A549 (cell line): ENCODE results near the gene IRF9. TPM values are rescaled to one million over a fixed set of nuclear protein-coding genes. Genes with fewer than 3 reads are reported as not detected.
A peak's percentile ranks its signal among the peaks of the same experiment; 100 is the strongest.

Source experiments
- ATAC-seq, 2 experiments: fragments of 200-7000 bp in 1 of 2; fragments of >200 bp in 1 of 2; cut with Nextera tagmentation in 1 of 2; cut with Tn5 transposase in 1 of 2; 3 replicates each; pipeline versions ENCODE4 v1.8.0 to v1.9.1; 2018 to 2020; ENCODE audit warnings: mild to moderate bottlenecking in 1 of 2, moderate library complexity in 1 of 2
- CTCF ChIA-PET: fragments of 300-600 bp; sonication (Branson Sonifier 250); formaldehyde crosslinking; extraction: SDS; loops from one replicate; lab custom pipeline; 2021; ENCODE audit warnings: antibody characterized with exemption, inconsistent platforms; lab: Yijun Ruan, JAX
- POLR2A ChIA-PET: fragments of 350-600 bp; formaldehyde crosslinking; extraction: SDS; loops from one replicate; lab custom pipeline; 2021; ENCODE audit warnings: antibody characterized with exemption, inconsistent platforms; lab: Yijun Ruan, JAX
- DNase-seq, 2 experiments: peaks; one replicate each; pipeline versions ENCODE4 v3.0.0 to v3.0.0-alpha.2; 2011 to 2016; ENCODE audit warnings: low read depth in 1 of 2, low spot score in 1 of 2
- FAIRE-seq: peaks from 2 replicates; lab custom pipeline; 2011; peaks lifted over from hg19 to GRCh38; lab: Jason Lieb, UNC
- H3K27ac ChIP-seq, 2 experiments: fragments of >200 bp; sonication (Bioruptor Twin); formaldehyde crosslinking; 3 replicates each; pipeline ENCODE4 v1.5.1; 2016 to 2017
- H3K4me1 ChIP-seq: fragments of >200 bp; sonication (Bioruptor Twin); formaldehyde crosslinking; 3 replicates; pipeline ENCODE4 v1.6.1; 2016
- H3K4me2 ChIP-seq: fragments of >200 bp; sonication (Bioruptor Twin); formaldehyde crosslinking; 3 replicates; pipeline ENCODE4 v1.6.1; 2016
- H3K4me3 ChIP-seq: fragments of >200 bp; sonication (Bioruptor Twin); formaldehyde crosslinking; 3 replicates; pipeline ENCODE4 v1.5.1; 2016
- H3K9me3 ChIP-seq: fragments of >200 bp; sonication (Bioruptor Twin); formaldehyde crosslinking; 3 replicates; pipeline ENCODE4 v1.6.1; 2016
- BHLHE40 ChIP-seq: IDR thresholded peaks from 2 replicates; pipeline ENCODE4 v1.6.1; 2012; ENCODE audit warnings: low read depth, low read length, inconsistent platforms
- CBX8 ChIP-seq: fragments of 200-600 bp; sonication (generic); IDR thresholded peaks from 2 replicates; pipeline ENCODE4 v1.6.1; 2016
- E2F6 ChIP-seq: IDR thresholded peaks from 2 replicates; pipeline ENCODE4 v1.6.1; 2012; ENCODE audit warnings: low read depth, borderline replicate concordance
- EHF ChIP-seq: fragments of 250-450 bp; sonication (Bioruptor Pico); IDR thresholded peaks from 2 replicates; pipeline ENCODE4 v1.5.0; 2020; ENCODE audit warnings: mild to moderate bottlenecking
- FOSL2 ChIP-seq, 2 experiments: fragments of 450-650 bp in 1 of 2; fragments of >200 bp in 1 of 2; sonication (Bioruptor Twin) in 1 of 2; formaldehyde crosslinking; IDR thresholded peaks; 2 replicates each; pipeline versions ENCODE4 v1.5.0 to v1.6.1; 2016 to 2020; ENCODE audit warnings: mild to moderate bottlenecking in 1 of 2, moderate library complexity in 1 of 2
- HDAC2 ChIP-seq: fragments of 200-600 bp; sonication (generic); IDR thresholded peaks from 2 replicates; pipeline ENCODE4 v1.6.1; 2016
- HEYL ChIP-seq: fragments of 250-450 bp; sonication (Bioruptor Pico); IDR thresholded peaks from 2 replicates; pipeline ENCODE4 v1.8.0; 2021; ENCODE audit warnings: mild to moderate bottlenecking, moderate library complexity
- HMGXB4 ChIP-seq: fragments of 250-450 bp; sonication (Bioruptor Pico); IDR thresholded peaks from 2 replicates; pipeline ENCODE4 v1.5.0; 2021; ENCODE audit warnings: mild to moderate bottlenecking, moderate library complexity, borderline replicate concordance
- HOXB13 ChIP-seq: fragments of 250-450 bp; sonication (Bioruptor Pico); IDR thresholded peaks from 2 replicates; pipeline ENCODE4 v1.5.0; 2020; ENCODE audit warnings: low read depth, mild to moderate bottlenecking, moderate library complexity
- JUNB ChIP-seq: fragments of >200 bp; sonication (Bioruptor Twin); formaldehyde crosslinking; IDR thresholded peaks from 2 replicates; pipeline ENCODE4 v1.6.1; 2016
- KDM5A ChIP-seq: fragments of 200-600 bp; sonication (generic); IDR thresholded peaks from 2 replicates; pipeline ENCODE4 v1.6.1; 2016; ENCODE audit warnings: antibody characterized with exemption, mild to moderate bottlenecking
- MAX ChIP-seq: IDR thresholded peaks from 2 replicates; pipeline ENCODE4 v1.6.1; 2012
- MAZ ChIP-seq: fragments of 150-350 bp; IDR thresholded peaks from 2 replicates; pipeline ENCODE4 v1.6.1; 2014; ENCODE audit warnings: antibody characterized with exemption, low read depth, low read length, borderline replicate concordance
- MYC ChIP-seq: IDR thresholded peaks from 2 replicates; pipeline ENCODE4 v1.6.1; 2012; ENCODE audit warnings: mild to moderate bottlenecking, inconsistent platforms, low read length, improper control_type of control experiment, borderline replicate concordance
- NFE2L2 ChIP-seq: fragments of 150-350 bp; conservative IDR thresholded peaks from 2 replicates; pipeline ENCODE4 v1.6.1; 2014; ENCODE audit warnings: low read length
- PHF8 ChIP-seq: fragments of 200-600 bp; sonication (generic); IDR thresholded peaks from 2 replicates; pipeline ENCODE4 v1.6.1; 2016; ENCODE audit warnings: low read depth, mild to moderate bottlenecking, antibody characterized with exemption, moderate library complexity, borderline replicate concordance
- POLR2A ChIP-seq: IDR thresholded peaks from 2 replicates; pipeline ENCODE4 v1.6.1; 2012; ENCODE audit warnings: mild to moderate bottlenecking, low read length
- RFX5 ChIP-seq: fragments of 450-650 bp; IDR thresholded peaks from 2 replicates; pipeline ENCODE4 v1.7.1; 2014; ENCODE audit warnings: antibody characterized with exemption, mild to moderate bottlenecking, moderate library complexity
- RNF2 ChIP-seq: fragments of 200-600 bp; sonication (generic); IDR thresholded peaks from 2 replicates; pipeline ENCODE4 v1.6.1; 2016; ENCODE audit warnings: low read depth, mild to moderate bottlenecking, antibody characterized with exemption, moderate library complexity, borderline replicate concordance
- SREBF2 ChIP-seq: fragments of 450-650 bp; IDR thresholded peaks from 2 replicates; pipeline ENCODE4 v1.6.1; 2014; ENCODE audit warnings: mild to moderate bottlenecking, moderate library complexity
- TFCP2L1 ChIP-seq: fragments of 250-450 bp; sonication (Bioruptor Pico); IDR thresholded peaks from 2 replicates; pipeline ENCODE4 v1.5.0; 2021; ENCODE audit warnings: mild to moderate bottlenecking
- USF2 ChIP-seq: fragments of 450-650 bp; IDR thresholded peaks from 2 replicates; pipeline ENCODE4 v1.6.1; 2014; ENCODE audit warnings: antibody characterized with exemption
- ZC3H11A ChIP-seq: fragments of 450-650 bp; IDR thresholded peaks from 2 replicates; pipeline ENCODE4 v1.6.1; 2014; ENCODE audit warnings: antibody characterized with exemption, mild to moderate bottlenecking
- ZFP36 ChIP-seq: fragments of 450-650 bp; IDR thresholded peaks from 2 replicates; pipeline ENCODE4 v1.6.1; 2014; ENCODE audit warnings: borderline replicate concordance; ENCODE audit not compliant: partially characterized antibody
- ZNF302 ChIP-seq: fragments of 250-450 bp; sonication (Bioruptor Pico); IDR thresholded peaks from 2 replicates; pipeline ENCODE4 v1.9.0; 2021; ENCODE audit warnings: inconsistent platforms, mild to moderate bottlenecking, moderate library complexity
- ZSCAN20 ChIP-seq: fragments of 250-450 bp; sonication (Bioruptor Pico); IDR thresholded peaks from 2 replicates; pipeline ENCODE4 v1.8.0; 2022; ENCODE audit warnings: mild to moderate bottlenecking, moderate library complexity
- WGBS: methylation state at CpG from one replicate; pipeline ENCODE4 v1.1.6; 2017; ENCODE audit errors: missing lambda C conversion rate; 5-methylcytosine and 5-hydroxymethylcytosine counted together
- polyA plus RNA-seq, 4 experiments: library from polyadenylated mRNA; depleted of rRNA in 3 of 4; stranded (reverse); fragments of >200 nt; fragmentation: RNase III in 1 of 4; extraction: RNeasy Plus Mini Kit Qiagen cat#74134 plus additional on column Dnase treatment in 1 of 4; gene quantifications; 2 replicates in 3 of 4; 3 replicates in 1 of 4; pipeline ENCODE4 v1.2.3, GENCODE V29; 2011 to 2017

Gene IRF9
- polyA plus RNA-seq, 2 of the 4 experiments (the other 2 are of a cell fraction) = 19.0 to 23.1 TPM

- WGBS = 96% methylated on average over 12 of the region's 14 CpGs
- Histone ChIP-seq H3K9me3 (no peaks in the 10 kb centered on the region), H3K4me2 (no peak overlapping the region), H3K4me3 (no peak overlapping the region), H3K4me1 (no peaks in the 10 kb centered on the region), H3K27ac (no peak overlapping the region)
- ChIA-PET POLR2A (interaction anchor here (1.7 to 1.9 kb wide), 2 partner anchors 9 to 18 kb away, joined by 5 to 9 read pairs; partner anchors contain the start of genes IPO4 and IRF9), CTCF (interaction anchor here (1.1 to 8.0 kb wide), 3 partner anchors 8 to 19 kb away, joined by 4 to 64 read pairs (median 4); partner anchors contain the start of gene IRF9)
- ATAC-seq (peak in 1 of 2 experiments; percentile 1; a peak in 1 of 6 replicates), FAIRE-seq (no peak), DNase-seq (no peak)
- TF ChIP-seq POLR2A (no peak), HEYL (CRISPR knock-in tag) (no peak), ZSCAN20 (CRISPR knock-in tag) (no peak), SREBF2 (no peak), E2F6 (no peak), ZC3H11A (no peak), ZFP36 (no peak), PHF8 (no peak), HDAC2 (no peak), MYC (no peak), USF2 (no peak), MAX (no peak)
Measured at GRCh38 chr14:24179294-24179960, 18.4 kb downstream of the IRF9 start.

GRCh38 chr14:24179961-24180796 lies 19.1 kb downstream of the IRF9 start:
- POLR2A ChIA-PET = interaction anchor here (0.9 to 1.9 kb wide), 3 partner anchors 9 to 19 kb away, joined by 3 to 9 read pairs (median 5); partner anchors contain the start of genes IPO4, IRF9 and TM9SF1
- FAIRE-seq = no peak

GRCh38 chr14:24181371-24182077 lies 20.5 kb downstream of the IRF9 start:
- POLR2A ChIA-PET = interaction anchor here (0.9 kb wide), 1 partner anchor 14 kb away, joined by 3 read pairs; the partner anchor contains the start of gene TM9SF1
- H3K27ac ChIP-seq = no peak overlapping the region

More at GRCh38 chr14:24179961-24180796, 19.1 kb downstream of the IRF9 start:
- whole genome bisulfite sequencing = 90% methylated on average over 18 of the region's 18 CpGs
- no peaks in the 10 kb centered on the region for H3K4me1 ChIP-seq
- DNase-seq (no peak), ATAC-seq (0 out of 6 replicates have a peak, but pooled peaks of 1 of the 2 experiments have one; percentile 3)
- TF ChIP-seq EHF (CRISPR knock-in tag) (no peak), BHLHE40 (no peak), TFCP2L1 (no peak)
- CTCF ChIA-PET = interaction anchor here (0.5 to 8.0 kb wide), 8 partner anchors 9 to 60 kb away, joined by 3 to 64 read pairs (median 4); partner anchors contain the start of genes IRF9, MDP1 and PSME2
- H3K27ac ChIP-seq = no peak overlapping the region
- H3K9me3 ChIP-seq = no peaks in the 10 kb centered on the region
- H3K4me3 ChIP-seq = no peak overlapping the region
- no peak overlapping the region for H3K4me2 ChIP-seq

More at GRCh38 chr14:24181371-24182077, 20.5 kb downstream of the IRF9 start:
- WGBS = 92% methylated on average over 17 of the region's 19 CpGs
- no peaks in the 10 kb centered on the region for H3K4me1 ChIP-seq
- CTCF ChIA-PET = interaction anchor here (0.6 to 8.0 kb wide), 10 partner anchors 11 to 73 kb away, joined by 3 to 64 read pairs (median 4); partner anchors contain the start of genes IRF9, MDP1, PSME1 and PSME2
- no peak for ATAC-seq
- no peak for FAIRE-seq
- no peak overlapping the region for H3K4me2 ChIP-seq
- TF ChIP-seq KDM5A (no peak), MYC (no peak), ZNF302 (CRISPR knock-in tag) (no peak), ZFP36 (no peak), CBX8 (no peak), JUNB (no peak), HOXB13 (CRISPR knock-in tag) (no peak), NFE2L2 (no peak), RNF2 (no peak), HMGXB4 (no peak), FOSL2 (IDR thresholded peaks at IDR 0.05) (no peak), FOSL2 (CRISPR knock-in tag; IDR thresholded peaks at IDR 0.05) (no peak), MAZ (no peak), RFX5 (no peak), TFCP2L1 (no peak)
- DNase-seq = no peak
- H3K4me3 ChIP-seq = no peak overlapping the region
- no peaks in the 10 kb centered on the region for H3K9me3 ChIP-seq
